ENCODE data around the gene SNX32. TPM values are rescaled to one million over a fixed set of nuclear protein-coding genes. Genes with fewer than 3 reads are reported as not detected.
A peak's percentile ranks its signal among the peaks of the same experiment; 100 is the strongest.

The SNX32 gene
- total and polyA plus RNA-seq, 2 donors (not counting 3 experiments of a cell fraction or from before 2014, with no cell fraction given), result 0.19 TPM; not detected in 1

DNA sequence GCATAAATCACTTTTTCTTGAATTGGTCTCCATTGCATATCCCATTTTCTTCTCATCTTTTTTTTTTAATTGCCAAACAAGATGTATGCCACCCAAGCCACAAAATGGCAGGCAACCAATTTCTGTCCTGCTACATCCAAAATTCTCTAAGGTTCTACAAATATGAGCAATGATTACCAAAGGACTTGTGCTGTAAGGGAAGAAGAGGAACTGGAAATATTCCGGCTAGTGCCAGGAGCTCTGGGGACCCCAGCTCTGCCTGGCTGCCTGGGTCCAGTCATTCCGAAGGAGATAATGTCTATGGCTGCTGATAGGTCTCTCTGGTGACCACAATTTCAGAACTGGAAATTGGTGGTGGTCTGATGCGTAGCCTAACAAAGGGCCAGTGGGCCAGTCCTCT, 17.1 kb upstream of the SNX32 start:
- no peak overlapping the region for H3K4me3 ChIP-seq (replicated peaks in 1 of 3; ENCODE audit: insufficient read depth in 1 of 3, low read depth in 1 of 3, low read length in 3 of 3)
- intact Hi-C loops (cut with micrococcal nuclease), result no loop called here
- no peak overlapping the region for H3K4me2 ChIP-seq (ENCODE audit: insufficient read depth, low read length)
- H3K36me3 ChIP-seq (ENCODE audit: control insufficient read depth in 2 of 2, extremely low read depth in 1 of 2, insufficient read depth in 2 of 2, low read length in 2 of 2), result no peaks in the 10 kb centered on the region
- H3K4me1 ChIP-seq (ENCODE audit: control insufficient read depth, extremely low read depth, insufficient read depth, low read length), result no peaks in the 10 kb centered on the region
- no peak for TF ChIP-seq JUN (IDR thresholded peaks at IDR 0.05; ENCODE audit: borderline replicate concordance, insufficient read depth, insufficient read length, low read depth)
- no peaks in the 10 kb centered on the region for H3K9me1 ChIP-seq (replicated peaks; ENCODE audit: control insufficient read depth, extremely low read depth, insufficient read depth, low read length)
- no TSS peak for BruUV-seq (replicated peaks)
- POLR2A ChIA-PET, result no interaction called here
- H3K9ac ChIP-seq (replicated peaks; ENCODE audit: extremely low read depth, insufficient read depth, low read length), result no peak overlapping the region
- no peak overlapping the region for H2AFZ ChIP-seq (ENCODE audit: low read depth, low read length)
- H4K20me1 ChIP-seq (replicated peaks; ENCODE audit: control insufficient read depth, extremely low read depth, insufficient read depth, low read length), result no peaks in the 10 kb centered on the region
- CTCF ChIA-PET, result interaction anchor here (1.1 to 6.5 kb wide), 16 partner anchors 11 to 179 kb away, joined by 3 to 109 read pairs (median 6); partner anchors contain the start of genes AP5B1, KAT5, SIPA1 and SNX32
- no peaks in the 10 kb centered on the region for H3K9me3 ChIP-seq (replicated peaks; ENCODE audit: control insufficient read depth, insufficient read depth, low read length)
- DNase-seq (ENCODE audit: low read depth, low spot score), result no peak
- no peaks in the 10 kb centered on the region for H3K79me2 ChIP-seq (ENCODE audit: control insufficient read depth, insufficient read depth, low read length)
- no peak for FAIRE-seq
- dilution Hi-C loops (cut with MboI; ENCODE audit: extremely low pct_ligation_motif_present, low sequenced_read_pairs), result no loop called here
- no peak overlapping the region for H3K27ac ChIP-seq (ENCODE audit: insufficient read depth, low read depth, low read length)
- peaks cover 7% of the 10 kb centered on the region in 2 experiments for H3K27me3 ChIP-seq (ENCODE audit: control insufficient read depth in 2 of 2, insufficient read depth in 2 of 2, low read length in 2 of 2)

GRCh38 chr11:65817312-65817834, 16.4 kb upstream of the SNX32 start:
- no peaks in the 10 kb centered on the region for H4K20me1 ChIP-seq (replicated peaks; ENCODE audit: control insufficient read depth, extremely low read depth, insufficient read depth, low read length)
- H3K9me1 ChIP-seq (replicated peaks; ENCODE audit: control insufficient read depth, extremely low read depth, insufficient read depth, low read length), result no peaks in the 10 kb centered on the region
- ChIA-PET CTCF (interaction anchor here (0.6 to 6.5 kb wide), 27 partner anchors 9 to 225 kb away, joined by 3 to 109 read pairs (median 5); partner anchors contain the start of genes AP5B1, KAT5, RNASEH2C and SIPA1), POLR2A (interaction anchor here (0.5 to 0.6 kb wide), 4 partner anchors 31 to 224 kb away, joined by 3 to 5 read pairs (median 4); no protein-coding TSS in a partner anchor)
- no peaks in the 10 kb centered on the region for H3K36me3 ChIP-seq (ENCODE audit: control insufficient read depth in 2 of 2, extremely low read depth in 1 of 2, insufficient read depth in 2 of 2, low read length in 2 of 2)
- H3K79me2 ChIP-seq (ENCODE audit: control insufficient read depth, insufficient read depth, low read length), result no peaks in the 10 kb centered on the region
- TSS peak; percentile 50 for BruUV-seq (replicated peaks)
- intact Hi-C loops (cut with micrococcal nuclease), result no loop called here
- no peaks in the 10 kb centered on the region for H3K9me3 ChIP-seq (replicated peaks; ENCODE audit: control insufficient read depth, insufficient read depth, low read length)
- H3K4me1 ChIP-seq (ENCODE audit: control insufficient read depth, extremely low read depth, insufficient read depth, low read length), result no peaks in the 10 kb centered on the region
- H2AFZ ChIP-seq (ENCODE audit: low read depth, low read length), result peak overlapping the region; percentile 83
- H3K27me3 ChIP-seq (ENCODE audit: control insufficient read depth in 2 of 2, insufficient read depth in 2 of 2, low read length in 2 of 2), result peaks cover under 1 to 3% of the 10 kb centered on the region in 2 experiments
- H3K9ac ChIP-seq (replicated peaks; ENCODE audit: extremely low read depth, insufficient read depth, low read length), result peak overlapping the region; percentile 30
- dilution Hi-C loops (cut with MboI; ENCODE audit: extremely low pct_ligation_motif_present, low sequenced_read_pairs), result no loop called here
- no peak for DNase-seq (ENCODE audit: low read depth, low spot score)
- H3K27ac ChIP-seq (ENCODE audit: insufficient read depth, low read depth, low read length), result no peak overlapping the region
- TF ChIP-seq MYC (IDR thresholded peaks at IDR 0.05; ENCODE audit: low read depth, low read length) (no peak), CTCF (IDR thresholded peaks at IDR 0.05; ENCODE audit: extremely low read depth in 1 of 2, insufficient read depth in 1 of 2, low read depth in 1 of 2, low read length in 2 of 2) (no peak), EZH2 (IDR thresholded peaks at IDR 0.05; ENCODE audit: borderline replicate concordance, low read depth, low read length, severe bottlenecking) (no peak), FOS (IDR thresholded peaks at IDR 0.05; ENCODE audit: borderline replicate concordance, insufficient read depth, low read length) (no peak), POLR2AphosphoS5 (IDR thresholded peaks at IDR 0.05; ENCODE audit: insufficient read depth, low read depth, low read length) (no peak), POLR2A (IDR thresholded peaks at IDR 0.05; ENCODE audit: low read depth, low read length) (no peak), JUN (IDR thresholded peaks at IDR 0.05; ENCODE audit: borderline replicate concordance, insufficient read depth, insufficient read length, low read depth) (no peak)
- peak overlapping the region; percentile 13 to 74 (median 66) for H3K4me3 ChIP-seq (replicated peaks in 1 of 3; ENCODE audit: insufficient read depth in 1 of 3, low read depth in 1 of 3, low read length in 3 of 3)
- FAIRE-seq, result no peak
- H3K4me2 ChIP-seq (ENCODE audit: insufficient read depth, low read length), result peak overlapping the region; percentile 48

All from endothelial cell of umbilical vein (primary cell).